Occipital lobe (tissue), 2 donors: ENCODE results near the gene HK2. TPM values are rescaled to one million over a fixed set of nuclear protein-coding genes. Genes with fewer than 3 reads are reported as not detected.
"Not testable (repeated sequence)": the region's sequence is repeated elsewhere in the genome, so short reads cannot be mapped to it uniquely, and the experiment has no call there.

ENCODE experiments used
- DNase-seq: peaks from one replicate; lab custom pipeline; 2025; lab: John Stamatoyannopoulos, UW
- total RNA-seq: library from RNA; depleted of rRNA; stranded (reverse); fragments of >200 nt; gene quantifications from one replicate; pipeline ENCODE4 v1.2.3, GENCODE V29; 2014

The HK2 gene
- total RNA-seq, 1 donor from 2014 or later: 5.3 TPM

- DNase-seq: peak; percentile 17
Measured at GRCh38 chr2:74876081-74876886, 42.4 kb downstream of the HK2 start.

- DNase-seq: no peak
Measured at GRCh38 chr2:74877376-74877775, 43.4 kb downstream of the HK2 start.

- no peak for DNase-seq
Measured at GRCh38 chr2:74877781-74878433, 44.0 kb downstream of the HK2 start.

- no peak for DNase-seq
Measured at GRCh38 chr2:74878551-74878950, 44.6 kb downstream of the HK2 start.

GRCh38 chr2:74880054-74880728 is 46.3 kb downstream of the HK2 start:
- no peak for DNase-seq

- no peak for DNase-seq
Measured at GRCh38 chr2:74881176-74881575, 47.2 kb downstream of the HK2 start.

- no peak for DNase-seq
Measured at GRCh38 chr2:74881626-74882298, 47.8 kb downstream of the HK2 start.

- no peak for DNase-seq
Measured at GRCh38 chr2:74882299-74882687, 48.4 kb downstream of the HK2 start.

- no peak for DNase-seq
Measured at GRCh38 chr2:74883011-74883410, 49.1 kb downstream of the HK2 start.

- no peak for DNase-seq
Measured at GRCh38 chr2:74884118-74884762, 50.3 kb downstream of the HK2 start.

GRCh38 chr2:74884866-74885265 is 50.9 kb downstream of the HK2 start:
- DNase-seq: no peak

GRCh38 chr2:74886251-74886650 is 52.3 kb downstream of the HK2 start:
- DNase-seq: no peak

GRCh38 chr2:74886811-74887210 is 52.9 kb downstream of the HK2 start:
- DNase-seq: no peak

GRCh38 chr2:74887445-74887951 is 53.6 kb downstream of the HK2 start:
- no peak for DNase-seq

GRCh38 chr2:74887960-74888700 is 54.2 kb downstream of the HK2 start:
- no peak for DNase-seq

GRCh38 chr2:74889159-74889558 is 55.2 kb downstream of the HK2 start:
- DNase-seq: no peak

- no peak for DNase-seq
Measured at GRCh38 chr2:74890711-74891110, 56.8 kb downstream of the HK2 start.

GRCh38 chr2:74891136-74891764 is 57.3 kb downstream of the HK2 start:
- DNase-seq: no peak

- DNase-seq: not testable (repeated sequence)
Measured at GRCh38 chr2:74891816-74892215, 57.9 kb downstream of the HK2 start.

GRCh38 chr2:74892609-74893008 is 58.7 kb downstream of the HK2 start:
- DNase-seq: no peak
